OCI-LY3 (cell line): ENCODE results near the gene LILRB3.
"Not testable (repeated sequence)": the region's sequence is repeated elsewhere in the genome, so short reads cannot be mapped to it uniquely, and the experiment has no call there.

Experiments used
- H2AFZ ChIP-seq: fragments of 200-600, 300-600 bp; shearing (Covaris generic); 2 replicates; pipeline ENCODE4 v1.6.0; 2014; ENCODE audit warnings: antibody characterized with exemption, low read depth, low read length
- H3K27ac ChIP-seq: fragments of 200-600, 300-600 bp; sonication (generic); 2 replicates; pipeline ENCODE4 v1.5.1; 2014; ENCODE audit warnings: mild to moderate bottlenecking, low read length, moderate library complexity, mixed read lengths
- H3K27me3 ChIP-seq: fragments of 200-600, 300-600 bp; sonication (generic); 2 replicates; pipeline ENCODE4 v1.6.1; 2014; ENCODE audit warnings: low read depth, low read length, mixed read lengths
- H3K36me3 ChIP-seq: fragments of 200-600, 300-600 bp; sonication (generic); replicated peaks from 2 replicates; pipeline ENCODE3; 2014; ENCODE audit warnings: low read depth, low read length, mixed read lengths
- H3K4me1 ChIP-seq: fragments of 300-600, 200-600 bp; sonication (generic); 2 replicates; pipeline ENCODE4 v1.6.1; 2014; ENCODE audit warnings: low read length, mixed read lengths
- H3K4me2 ChIP-seq: fragments of 200-600, 300-600 bp; sonication (generic); 2 replicates; pipeline ENCODE4 v1.6.1; 2014; ENCODE audit warnings: low read length, mixed read lengths
- H3K4me3 ChIP-seq: fragments of 300-600, 200-600 bp; sonication (generic); 2 replicates; pipeline ENCODE4 v1.5.1; 2014; ENCODE audit warnings: antibody characterized with exemption, mild to moderate bottlenecking, low read length, moderate library complexity
- H3K79me2 ChIP-seq: fragments of 300-600, 200-600 bp; shearing (Covaris generic); 2 replicates; pipeline ENCODE4 v1.6.1; 2014; ENCODE audit warnings: mild to moderate bottlenecking, low read length, mixed read lengths
- H3K9ac ChIP-seq: fragments of 300-600, 200-600 bp; shearing (Covaris generic); 2 replicates; pipeline ENCODE4 v1.6.0; 2014; ENCODE audit warnings: mild to moderate bottlenecking, low read length, moderate library complexity
- H3K9me3 ChIP-seq: fragments of 200-600, 300-600 bp; shearing (Covaris generic); 2 replicates; pipeline ENCODE4 v1.6.1; 2014; ENCODE audit warnings: low read length, mixed read lengths; ENCODE audit not compliant: insufficient read depth
- H4K20me1 ChIP-seq: fragments of 200-600, 300-600 bp; sonication (generic); 2 replicates; pipeline ENCODE4 v1.6.1; 2016; ENCODE audit warnings: low read length, mixed read lengths; ENCODE audit not compliant: insufficient read depth
- CTCF ChIP-seq: fragments of 200-600, 300-600 bp; sonication (generic); IDR thresholded peaks from 2 replicates; pipeline ENCODE4 v1.5.1; 2014; ENCODE audit warnings: antibody characterized with exemption, low read length, low read depth
- EZH2phosphoT487 ChIP-seq: fragments of 200-600 bp; shearing (Covaris generic); IDR thresholded peaks from 2 replicates; pipeline ENCODE4 v1.6.1; 2018; ENCODE audit warnings: antibody characterized with exemption, mixed run types, low read depth

LILRB3 gene

GRCh38 chr19:54218960-54219661 is 3.7 kb downstream of the LILRB3 start:
- H3K9me3 ChIP-seq: no peaks in the 10 kb centered on the region
- no peaks in the 10 kb centered on the region for H4K20me1 ChIP-seq
- no peak overlapping the region for H3K9ac ChIP-seq
- no peak overlapping the region for H2AFZ ChIP-seq
- H3K4me2 ChIP-seq: no peak overlapping the region
- H3K36me3 ChIP-seq: peaks cover 3% of the 10 kb centered on the region
- no peaks in the 10 kb centered on the region for H3K79me2 ChIP-seq
- no peak overlapping the region for H3K4me3 ChIP-seq
- TF ChIP-seq CTCF: no peak
- no peak for TF ChIP-seq EZH2phosphoT487
- no peaks in the 10 kb centered on the region for H3K27me3 ChIP-seq
- H3K4me1 ChIP-seq: peaks cover 9% of the 10 kb centered on the region; the same call in 1 of the 2 replicates
- no peak overlapping the region for H3K27ac ChIP-seq

- no peak overlapping the region for H3K9ac ChIP-seq
- H2AFZ ChIP-seq: no peak overlapping the region
- H3K79me2 ChIP-seq: no peaks in the 10 kb centered on the region
- H3K4me3 ChIP-seq: no peak overlapping the region
- no peak overlapping the region for H3K27ac ChIP-seq
- H3K9me3 ChIP-seq: no peaks in the 10 kb centered on the region
- no peaks in the 10 kb centered on the region for H4K20me1 ChIP-seq
- no peak overlapping the region for H3K4me2 ChIP-seq
- H3K27me3 ChIP-seq: no peaks in the 10 kb centered on the region
- peaks cover 4% of the 10 kb centered on the region for H3K36me3 ChIP-seq
- no peak for TF ChIP-seq CTCF
- TF ChIP-seq EZH2phosphoT487: no peak
- peaks cover 8% of the 10 kb centered on the region; the same call in 1 of the 2 replicates for H3K4me1 ChIP-seq
These were observed 4.5 kb downstream of the LILRB3 start for GRCh38 chr19:54218259-54218658.

- H3K4me3 ChIP-seq, H3K36me3 ChIP-seq, H4K20me1 ChIP-seq, H3K4me2 ChIP-seq, H3K9me3 ChIP-seq, H2AFZ ChIP-seq, H3K9ac ChIP-seq, H3K4me1 ChIP-seq, H3K27me3 ChIP-seq, H3K27ac ChIP-seq, H3K79me2 ChIP-seq: not testable (repeated sequence)
These were observed 5.1 kb downstream of the LILRB3 start for GRCh38 chr19:54217517-54218247.

- TF ChIP-seq EZH2phosphoT487 (no peak), CTCF (no peak)
- Histone ChIP-seq H3K27ac (no peak overlapping the region), H3K9ac (no peak overlapping the region), H3K36me3 (peaks cover 8% of the 10 kb centered on the region), H3K4me2 (no peak overlapping the region), H4K20me1 (no peaks in the 10 kb centered on the region), H3K79me2 (no peaks in the 10 kb centered on the region), H3K4me3 (no peak overlapping the region), H3K9me3 (no peaks in the 10 kb centered on the region), H3K4me1 (no peaks in the 10 kb centered on the region), H3K27me3 (no peaks in the 10 kb centered on the region), H2AFZ (no peak overlapping the region)
These were observed 5.9 kb downstream of the LILRB3 start for GRCh38 chr19:54216869-54217268.

GRCh38 chr19:54214734-54215133 is 8.1 kb downstream of the LILRB3 start:
- H3K79me2 ChIP-seq, H3K9ac ChIP-seq, H3K4me3 ChIP-seq, H3K27ac ChIP-seq, H3K9me3 ChIP-seq, H2AFZ ChIP-seq, H3K4me1 ChIP-seq, H3K27me3 ChIP-seq, H3K4me2 ChIP-seq: not testable (repeated sequence)
- H3K36me3 ChIP-seq: peaks cover 21% of the 10 kb centered on the region
- peaks cover 15% of the 10 kb centered on the region for H4K20me1 ChIP-seq

GRCh38 chr19:54214217-54214616 is 8.6 kb downstream of the LILRB3 start:
- not testable (repeated sequence) for H3K4me3 ChIP-seq, H3K27ac ChIP-seq, H3K9ac ChIP-seq, H3K27me3 ChIP-seq, H3K4me2 ChIP-seq, H3K4me1 ChIP-seq, H3K79me2 ChIP-seq, H2AFZ ChIP-seq, H3K9me3 ChIP-seq
- Histone ChIP-seq H3K36me3 (peaks cover 24% of the 10 kb centered on the region), H4K20me1 (peaks cover 20% of the 10 kb centered on the region)
